ENCODE measurements around the gene DVL1.

Gene DVL1

GRCh38 chr1:1342061-1342562 lies 7.1 kb downstream of the DVL1 start:
- in situ Hi-C loops (cut with MboI; ENCODE audit: low sequenced_read_pairs), result no loop called here

DNA sequence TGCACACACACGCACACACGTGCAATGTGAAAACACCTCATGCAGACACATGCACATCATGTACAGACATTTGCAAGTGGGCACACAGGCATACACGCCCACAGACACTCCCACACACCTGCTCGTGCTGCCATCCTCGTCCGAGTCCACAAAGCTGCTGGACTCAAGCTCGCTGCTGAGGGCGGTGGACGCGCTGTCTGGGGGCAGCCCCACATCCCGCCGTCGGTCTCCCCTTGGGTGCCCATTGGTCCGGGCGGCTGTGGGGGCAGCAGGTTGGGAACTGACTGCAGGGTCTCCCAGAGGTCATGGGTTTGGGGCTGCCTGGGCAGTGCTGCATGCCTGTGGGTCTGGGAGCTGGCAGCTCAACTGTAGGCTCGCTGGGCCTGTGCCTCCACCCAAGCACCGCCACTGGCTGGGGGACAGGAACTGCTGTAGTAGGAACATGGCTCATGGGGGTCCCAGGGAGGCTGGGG lies 7.6 kb downstream of the DVL1 start:
- in situ Hi-C loops (cut with MboI; ENCODE audit: low sequenced_read_pairs), result no loop called here

GRCh38 chr1:1340791-1341548 lies 8.2 kb downstream of the DVL1 start:
- in situ Hi-C loops (cut with MboI; ENCODE audit: low sequenced_read_pairs), result no loop called here

DNA sequence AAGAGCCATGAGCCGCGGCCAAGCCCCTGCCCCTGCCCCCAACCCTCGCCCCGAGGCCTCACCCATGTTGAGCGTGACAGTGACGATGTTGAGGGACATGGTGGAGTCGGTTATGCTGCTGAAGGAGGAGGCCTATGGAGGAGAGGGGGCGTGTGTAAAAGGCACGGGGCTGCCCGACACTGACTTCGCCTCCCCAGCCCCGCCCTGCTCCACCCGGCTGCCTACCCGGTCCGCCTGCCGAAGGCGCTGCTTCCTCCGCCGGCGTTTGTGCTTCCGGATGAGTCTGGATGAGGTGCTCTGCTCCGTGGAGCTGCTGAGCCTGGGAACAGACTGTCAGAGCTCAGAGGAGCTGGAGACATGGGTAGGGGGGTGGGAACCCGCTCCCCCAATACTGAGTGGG lies 9.0 kb downstream of the DVL1 start:
- in situ Hi-C loops (cut with MboI; ENCODE audit: low sequenced_read_pairs), result no loop called here

DNA sequence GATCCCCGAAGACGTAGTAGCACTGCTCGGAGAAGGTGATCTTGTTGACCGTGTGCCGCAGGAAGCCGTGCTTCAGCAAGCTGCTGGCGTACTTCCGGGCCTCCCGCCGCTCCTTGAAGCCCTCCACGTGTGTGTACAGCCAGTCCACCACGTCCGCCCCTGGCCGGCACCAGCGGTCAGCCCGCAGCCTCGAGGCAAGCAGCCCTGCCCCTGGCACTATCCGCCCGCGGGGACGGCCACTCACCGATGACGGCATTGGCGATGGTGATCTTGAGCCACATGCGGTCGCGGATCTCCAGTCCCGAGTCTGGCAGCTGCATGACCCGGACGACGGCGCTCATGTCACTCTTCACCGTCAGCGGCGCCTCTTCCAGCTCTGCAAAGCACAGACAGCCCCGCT lies 10.9 kb downstream of the DVL1 start:
- in situ Hi-C loops (cut with MboI; ENCODE audit: low sequenced_read_pairs), result no loop called here

- in situ Hi-C loops (cut with MboI; ENCODE audit: low sequenced_read_pairs), result no loop called here
These were observed 11.4 kb downstream of the DVL1 start for GRCh38 chr1:1337793-1338147.

- in situ Hi-C loops (cut with MboI; ENCODE audit: low sequenced_read_pairs), result no loop called here
These were observed 12.1 kb downstream of the DVL1 start for GRCh38 chr1:1336931-1337792.

DNA sequence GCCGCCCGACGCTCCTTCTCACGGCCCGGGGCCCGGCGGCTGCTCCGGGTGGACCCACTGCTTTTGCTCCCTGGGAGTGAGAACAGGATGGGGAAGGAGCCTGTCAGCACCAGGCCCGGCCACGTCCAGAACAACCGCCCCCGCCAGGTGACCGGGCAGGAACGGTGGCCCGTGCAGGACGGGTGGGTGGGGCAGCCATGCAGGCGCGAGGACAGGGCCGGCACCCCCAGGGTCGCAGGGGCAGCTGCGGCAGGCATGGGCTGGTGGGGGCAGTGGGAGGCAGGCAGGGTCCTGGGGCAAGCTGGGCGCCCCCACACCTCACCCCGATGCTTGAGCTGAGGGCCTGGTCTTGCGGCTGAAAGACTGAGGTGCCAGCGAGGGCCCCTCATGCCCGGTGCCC lies 12.8 kb downstream of the DVL1 start:
- in situ Hi-C loops (cut with MboI; ENCODE audit: low sequenced_read_pairs), result no loop called here

- in situ Hi-C loops (cut with MboI; ENCODE audit: low sequenced_read_pairs), result no loop called here
These were observed 13.4 kb downstream of the DVL1 start for GRCh38 chr1:1335792-1336248.

DNA sequence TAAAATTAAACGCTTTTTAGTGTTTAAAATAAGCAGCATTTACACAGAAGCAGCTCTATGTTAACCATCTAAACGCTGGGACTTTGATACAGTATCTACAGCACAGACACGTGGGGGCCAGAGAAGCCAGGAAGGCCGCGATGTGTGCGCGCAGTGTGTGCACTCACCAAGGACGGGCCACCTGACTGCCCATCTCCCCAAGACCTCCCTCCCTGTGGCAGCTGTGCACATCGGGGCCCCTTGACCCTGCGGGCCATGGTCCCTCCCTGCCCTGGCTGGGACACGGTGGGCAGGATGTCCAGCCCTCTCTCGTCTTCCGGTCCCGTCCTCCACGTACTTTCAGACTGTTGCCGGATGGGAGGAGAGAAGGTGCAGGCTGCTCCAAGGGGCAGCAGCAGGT lies 13.9 kb downstream of the DVL1 start:
- in situ Hi-C loops (cut with MboI; ENCODE audit: low sequenced_read_pairs), result no loop called here

GRCh38 chr1:1334835-1335234 lies 14.4 kb downstream of the DVL1 start:
- in situ Hi-C loops (cut with MboI; ENCODE audit: low sequenced_read_pairs), result no loop called here

DNA sequence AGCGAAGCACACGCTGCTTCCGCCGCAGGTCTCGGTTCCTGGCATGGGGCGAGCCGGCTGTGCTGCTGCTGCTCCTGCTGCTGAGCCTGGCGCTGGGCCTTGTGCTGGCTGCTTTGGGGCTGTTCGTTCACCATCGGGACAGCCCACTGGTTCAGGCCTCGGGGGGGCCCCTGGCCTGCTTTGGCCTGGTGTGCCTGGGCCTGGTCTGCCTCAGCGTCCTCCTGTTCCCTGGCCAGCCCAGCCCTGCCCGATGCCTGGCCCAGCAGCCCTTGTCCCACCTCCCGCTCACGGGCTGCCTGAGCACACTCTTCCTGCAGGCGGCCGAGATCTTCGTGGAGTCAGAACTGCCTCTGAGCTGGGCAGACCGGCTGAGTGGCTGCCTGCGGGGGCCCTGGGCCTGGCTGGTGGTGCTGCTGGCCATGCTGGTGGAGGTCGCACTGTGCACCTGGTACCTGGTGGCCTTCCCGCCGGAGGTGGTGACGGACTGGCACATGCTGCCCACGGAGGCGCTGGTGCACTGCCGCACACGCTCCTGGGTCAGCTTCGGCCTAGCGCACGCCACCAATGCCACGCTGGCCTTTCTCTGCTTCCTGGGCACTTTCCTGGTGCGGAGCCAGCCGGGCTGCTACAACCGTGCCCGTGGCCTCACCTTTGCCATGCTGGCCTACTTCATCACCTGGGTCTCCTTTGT lies 15.5 kb downstream of the DVL1 start:
- in situ Hi-C loops (cut with MboI; ENCODE audit: low sequenced_read_pairs), result no loop called here

DNA sequence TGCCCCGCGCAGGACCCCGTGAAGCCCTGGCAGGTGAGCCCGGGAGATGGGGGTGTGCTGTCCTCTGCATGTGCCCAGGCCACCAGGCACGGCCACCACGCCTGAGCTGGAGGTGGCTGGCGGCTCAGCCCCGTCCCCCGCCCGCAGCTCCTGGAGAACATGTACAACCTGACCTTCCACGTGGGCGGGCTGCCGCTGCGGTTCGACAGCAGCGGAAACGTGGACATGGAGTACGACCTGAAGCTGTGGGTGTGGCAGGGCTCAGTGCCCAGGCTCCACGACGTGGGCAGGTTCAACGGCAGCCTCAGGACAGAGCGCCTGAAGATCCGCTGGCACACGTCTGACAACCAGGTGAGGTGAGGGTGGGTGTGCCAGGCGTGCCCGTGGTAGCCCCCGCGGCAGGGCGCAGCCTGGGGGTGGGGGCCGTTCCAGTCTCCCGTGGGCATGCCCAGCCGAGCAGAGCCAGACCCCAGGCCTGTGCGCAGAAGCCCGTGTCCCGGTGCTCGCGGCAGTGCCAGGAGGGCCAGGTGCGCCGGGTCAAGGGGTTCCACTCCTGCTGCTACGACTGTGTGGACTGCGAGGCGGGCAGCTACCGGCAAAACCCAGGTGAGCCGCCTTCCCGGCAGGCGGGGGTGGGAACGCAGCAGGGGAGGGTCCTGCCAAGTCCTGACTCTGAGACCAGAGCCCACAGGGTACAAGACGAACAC lies 16.3 kb downstream of the DVL1 start:
- in situ Hi-C loops (cut with MboI; ENCODE audit: low sequenced_read_pairs), result no loop called here

DNA sequence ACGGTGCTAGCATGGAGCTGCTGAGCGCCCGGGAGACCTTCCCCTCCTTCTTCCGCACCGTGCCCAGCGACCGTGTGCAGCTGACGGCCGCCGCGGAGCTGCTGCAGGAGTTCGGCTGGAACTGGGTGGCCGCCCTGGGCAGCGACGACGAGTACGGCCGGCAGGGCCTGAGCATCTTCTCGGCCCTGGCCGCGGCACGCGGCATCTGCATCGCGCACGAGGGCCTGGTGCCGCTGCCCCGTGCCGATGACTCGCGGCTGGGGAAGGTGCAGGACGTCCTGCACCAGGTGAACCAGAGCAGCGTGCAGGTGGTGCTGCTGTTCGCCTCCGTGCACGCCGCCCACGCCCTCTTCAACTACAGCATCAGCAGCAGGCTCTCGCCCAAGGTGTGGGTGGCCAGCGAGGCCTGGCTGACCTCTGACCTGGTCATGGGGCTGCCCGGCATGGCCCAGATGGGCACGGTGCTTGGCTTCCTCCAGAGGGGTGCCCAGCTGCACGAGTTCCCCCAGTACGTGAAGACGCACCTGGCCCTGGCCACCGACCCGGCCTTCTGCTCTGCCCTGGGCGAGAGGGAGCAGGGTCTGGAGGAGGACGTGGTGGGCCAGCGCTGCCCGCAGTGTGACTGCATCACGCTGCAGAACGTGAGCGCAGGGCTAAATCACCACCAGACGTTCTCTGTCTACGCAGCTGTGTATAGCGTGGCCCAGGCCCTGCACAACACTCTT lies 17.0 kb downstream of the DVL1 start:
- in situ Hi-C loops (cut with MboI; ENCODE audit: low sequenced_read_pairs), result no loop called here

- in situ Hi-C loops (cut with MboI; ENCODE audit: low sequenced_read_pairs), result no loop called here
These were observed 17.9 kb downstream of the DVL1 start, which contains the start of gene TAS1R3 for GRCh38 chr1:1331068-1331965. Gene TAS1R3, plus strand, starts transcription at chr1:1331280. Its CDS starts 66 bp downstream, at chr1:1331346.

DNA sequence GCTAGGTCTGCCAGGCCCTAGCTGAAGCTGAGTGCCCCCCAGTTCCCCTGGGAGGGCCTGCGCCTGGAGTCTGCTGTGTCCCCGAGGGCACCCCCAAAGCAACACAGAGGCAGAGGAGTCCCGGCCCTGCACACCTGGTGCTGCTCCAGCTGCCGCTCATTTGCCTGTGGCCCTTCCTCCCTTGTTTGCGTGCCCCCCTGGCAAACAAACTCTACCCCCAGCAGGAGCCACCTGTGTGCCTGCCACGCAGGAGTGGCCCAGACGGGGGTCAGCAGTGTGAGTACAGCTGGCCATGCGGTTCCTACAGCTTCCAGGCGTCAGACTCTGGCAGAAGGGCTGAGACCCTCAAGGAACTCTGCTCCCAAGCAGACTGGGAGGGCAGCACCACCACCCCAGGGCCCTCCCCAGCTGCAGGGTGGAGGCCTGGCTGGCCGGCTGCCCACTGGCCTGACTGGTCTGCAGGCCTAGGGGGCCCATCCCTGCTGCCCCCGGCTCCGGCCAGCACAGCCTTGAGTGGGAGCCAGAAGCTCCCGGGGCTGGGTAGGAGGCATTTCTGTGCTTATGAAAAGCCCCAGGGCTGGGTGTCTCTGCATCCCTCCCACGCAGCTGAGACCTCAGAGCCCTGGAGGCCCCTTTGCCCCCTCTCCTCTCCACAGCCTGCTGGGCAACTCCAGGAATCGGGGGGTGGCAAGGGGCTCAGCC lies 18.7 kb downstream of the DVL1 start:
- in situ Hi-C loops (cut with MboI; ENCODE audit: low sequenced_read_pairs), result no loop called here

DNA sequence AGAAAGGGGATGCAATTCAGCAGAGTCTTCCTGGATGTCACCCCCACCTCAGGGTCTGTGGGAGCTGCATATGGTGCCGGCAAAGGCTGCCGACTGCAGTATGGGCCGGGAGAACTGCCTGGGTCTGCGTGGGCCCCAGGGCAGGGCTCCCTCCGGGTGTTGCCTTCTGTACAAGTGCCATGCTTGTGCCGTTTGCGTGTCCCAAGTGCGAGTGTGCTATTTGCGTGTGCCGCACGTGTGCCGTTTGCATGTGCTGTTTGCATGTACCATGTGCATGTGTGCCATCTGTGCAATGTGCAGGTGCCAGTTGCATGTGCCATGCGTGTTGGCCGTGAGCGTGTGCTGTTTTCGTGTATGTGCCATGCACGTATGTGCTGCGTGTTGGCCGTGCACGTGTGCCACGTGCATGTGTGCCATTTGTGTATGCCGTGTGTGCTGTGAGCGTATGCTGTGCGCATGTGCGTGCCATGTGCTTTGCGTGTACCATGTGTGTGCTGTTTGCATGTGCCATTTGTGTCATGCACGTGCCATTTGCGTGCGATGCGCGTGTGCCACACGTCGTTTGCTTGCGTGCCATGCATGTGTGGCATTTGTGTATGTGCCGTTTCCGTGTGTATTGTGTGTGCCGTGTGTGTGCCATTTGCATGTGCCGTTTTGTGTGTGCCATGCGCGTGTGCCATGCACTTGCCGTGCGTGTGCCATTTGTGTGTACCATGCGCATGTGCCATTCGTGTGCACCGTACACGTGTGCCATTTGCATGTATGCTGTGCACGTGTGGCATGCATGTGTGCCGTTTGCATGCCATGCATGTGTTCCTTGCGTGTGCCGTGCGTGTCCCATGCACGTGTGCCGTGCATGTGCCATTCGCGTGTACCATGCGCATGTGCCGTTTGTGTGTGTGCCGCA lies 19.7 kb downstream of the DVL1 start:
- in situ Hi-C loops (cut with MboI; ENCODE audit: low sequenced_read_pairs), result no loop called here

Data from HL-60/S4 (cell line).